HG03135 (cell line): ENCODE measurements around the gene BCAT1.
"Not testable (repeated sequence)": the region's sequence is repeated elsewhere in the genome, so short reads cannot be mapped to it uniquely, and the experiment has no call there.

Experiments
- ATAC-seq: cut with Tn5 transposase; IDR thresholded peaks from one replicate; pipeline ENCODE4 v1.9.1; 2021; ENCODE audit warnings: mild to moderate bottlenecking, moderate library complexity; ENCODE audit not compliant: unreplicated experiment

BCAT1 gene

DNA sequence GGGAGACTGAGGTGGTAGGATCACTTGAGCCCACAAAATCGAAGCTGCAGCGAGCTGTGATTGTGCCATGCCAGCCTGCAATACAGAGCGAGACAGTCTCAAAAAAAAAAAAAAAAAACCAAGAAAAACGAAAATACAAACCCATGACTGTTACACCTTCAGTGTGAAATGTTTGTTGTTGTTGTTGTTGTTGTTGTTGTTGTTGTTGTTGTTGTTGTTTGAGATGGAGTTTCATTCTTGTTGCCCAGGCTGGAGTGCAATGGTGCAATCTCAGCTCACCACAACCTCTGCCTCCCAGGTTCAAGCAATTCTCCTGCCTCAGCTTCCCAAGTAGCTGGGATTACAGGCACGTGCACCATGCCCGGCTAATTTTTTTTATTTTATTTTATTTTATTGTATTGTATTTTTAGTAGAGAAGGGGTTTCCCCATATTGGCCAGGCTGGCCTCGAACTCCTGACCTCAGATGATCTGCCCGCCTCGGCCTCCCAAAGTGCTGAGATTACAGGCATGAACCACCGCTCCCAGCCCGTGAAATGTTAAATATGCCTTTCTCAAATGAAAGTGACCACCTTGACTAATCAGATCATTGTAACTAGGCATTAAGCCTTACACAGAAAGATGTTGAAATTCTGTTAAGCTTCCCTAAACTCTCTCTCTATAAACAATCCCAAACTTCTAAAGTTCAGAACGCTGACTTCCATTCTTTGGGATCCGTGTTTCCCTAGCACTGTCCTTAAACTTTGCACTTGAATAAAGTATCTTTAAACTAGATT, 20.2 kb downstream of the BCAT1 start:
- ATAC-seq, result not testable (repeated sequence)

DNA sequence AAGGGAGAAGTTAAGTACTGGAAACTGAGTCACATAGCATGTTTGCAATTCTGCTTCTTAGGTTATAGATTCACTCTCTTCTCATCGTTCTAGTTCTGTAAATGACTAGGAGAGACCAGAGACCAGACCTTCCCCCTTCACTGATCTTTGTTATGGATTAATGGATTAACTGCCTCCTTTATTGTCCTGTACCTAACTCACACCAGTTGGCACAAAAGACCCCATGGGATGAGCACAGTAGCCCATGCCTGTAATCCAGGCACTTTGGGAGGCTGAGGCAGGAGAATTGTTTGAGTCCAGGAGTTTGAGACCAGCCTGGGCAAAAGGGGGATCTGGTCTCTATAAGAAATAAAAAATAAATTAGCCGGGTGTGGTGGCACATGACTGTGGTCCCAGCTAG, 20.8 kb downstream of the BCAT1 start:
- no peak for ATAC-seq

DNA sequence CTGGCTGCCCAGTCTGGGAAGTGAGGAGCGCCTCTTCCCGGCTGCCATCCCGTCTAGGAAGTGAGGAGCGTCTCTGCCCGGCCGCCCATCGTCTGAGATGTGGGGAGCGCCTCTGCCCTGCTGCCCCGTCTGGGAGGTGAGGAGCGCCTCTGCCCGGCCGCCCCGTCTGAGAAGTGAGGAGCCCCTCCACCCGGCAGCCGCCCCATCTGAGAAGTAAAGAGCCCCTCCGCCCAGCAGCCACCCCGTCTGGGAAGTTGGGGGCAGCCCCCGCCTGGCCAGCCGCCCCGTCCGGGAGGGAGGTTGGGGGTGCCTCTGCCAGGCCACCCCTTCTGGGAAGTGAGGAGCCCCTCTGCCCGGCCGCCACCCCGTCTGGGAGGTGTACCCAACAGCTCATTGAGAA, 22.8 kb downstream of the BCAT1 start:
- ATAC-seq, result not testable (repeated sequence)

DNA sequence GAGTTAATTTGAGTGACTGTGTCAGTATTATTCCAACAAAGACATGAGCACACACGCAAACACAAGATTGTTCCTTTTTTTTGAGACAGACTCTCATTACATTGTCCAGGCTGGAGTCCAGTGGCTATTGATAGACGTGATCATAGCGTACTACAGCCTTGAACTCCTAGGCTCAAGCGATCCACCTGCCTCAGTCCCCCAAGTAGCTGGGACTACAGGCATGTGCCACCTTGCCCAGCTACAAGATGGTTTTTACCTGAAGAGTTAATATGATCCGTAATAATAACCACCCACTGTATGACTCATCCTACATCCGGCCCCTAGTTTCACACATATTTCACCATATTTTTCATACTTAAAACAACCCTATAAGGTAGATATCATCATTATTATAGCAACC, 26.8 kb downstream of the BCAT1 start:
- no peak for ATAC-seq

DNA sequence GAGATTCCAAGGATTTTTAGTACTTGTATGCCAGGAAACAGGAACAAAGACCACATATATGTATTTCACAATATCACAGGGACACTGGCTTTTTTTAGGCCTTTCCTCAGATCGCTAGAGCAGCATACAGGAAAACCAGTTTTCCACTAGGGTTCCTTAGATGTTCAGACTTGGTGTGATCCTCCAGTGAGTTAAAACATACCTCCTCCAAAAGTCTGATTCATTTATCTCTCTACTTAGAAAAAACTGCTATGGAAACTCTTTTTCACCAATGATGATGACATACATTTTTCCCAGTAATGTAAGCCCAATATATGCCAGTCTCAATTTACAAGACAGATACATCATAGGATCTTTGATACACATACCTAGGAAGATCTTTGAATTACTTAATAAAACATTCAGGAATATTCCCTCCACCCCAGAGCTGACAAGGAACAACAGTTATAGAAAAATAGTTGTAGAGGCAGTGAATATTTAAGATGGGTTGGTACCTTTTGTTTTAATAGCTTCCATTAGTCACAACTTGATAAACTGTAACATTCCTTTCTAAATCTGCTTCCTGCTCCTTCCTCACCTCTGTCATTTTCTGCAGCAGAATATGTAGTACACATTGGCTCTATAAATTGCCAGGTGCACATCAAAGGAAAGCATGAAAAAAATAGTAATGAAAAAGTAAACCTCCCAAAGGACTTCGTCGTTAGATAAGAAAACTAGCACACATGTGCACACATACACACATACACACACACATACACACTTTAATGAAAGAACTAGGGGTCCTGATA, 27.5 kb downstream of the BCAT1 start:
- no peak for ATAC-seq

DNA sequence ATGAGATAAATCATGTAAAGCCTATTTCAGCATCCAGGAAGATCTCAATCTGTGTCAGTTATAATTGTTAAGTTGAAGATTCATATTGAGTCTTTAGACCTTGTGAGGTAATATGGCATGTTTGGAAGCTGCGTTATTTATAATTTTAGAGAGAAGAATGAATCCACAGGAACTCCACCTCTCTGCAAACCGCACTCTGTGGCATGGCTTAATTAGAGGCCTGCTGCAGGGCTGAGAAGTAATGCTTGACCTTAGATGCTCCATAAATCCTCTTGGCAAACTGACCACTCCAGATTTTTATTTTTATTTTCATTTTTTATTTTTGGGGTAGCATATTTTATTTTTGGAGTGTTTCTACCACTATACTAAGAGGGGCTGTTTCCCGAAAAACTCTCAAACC, 28.8 kb downstream of the BCAT1 start:
- ATAC-seq, result no peak

DNA sequence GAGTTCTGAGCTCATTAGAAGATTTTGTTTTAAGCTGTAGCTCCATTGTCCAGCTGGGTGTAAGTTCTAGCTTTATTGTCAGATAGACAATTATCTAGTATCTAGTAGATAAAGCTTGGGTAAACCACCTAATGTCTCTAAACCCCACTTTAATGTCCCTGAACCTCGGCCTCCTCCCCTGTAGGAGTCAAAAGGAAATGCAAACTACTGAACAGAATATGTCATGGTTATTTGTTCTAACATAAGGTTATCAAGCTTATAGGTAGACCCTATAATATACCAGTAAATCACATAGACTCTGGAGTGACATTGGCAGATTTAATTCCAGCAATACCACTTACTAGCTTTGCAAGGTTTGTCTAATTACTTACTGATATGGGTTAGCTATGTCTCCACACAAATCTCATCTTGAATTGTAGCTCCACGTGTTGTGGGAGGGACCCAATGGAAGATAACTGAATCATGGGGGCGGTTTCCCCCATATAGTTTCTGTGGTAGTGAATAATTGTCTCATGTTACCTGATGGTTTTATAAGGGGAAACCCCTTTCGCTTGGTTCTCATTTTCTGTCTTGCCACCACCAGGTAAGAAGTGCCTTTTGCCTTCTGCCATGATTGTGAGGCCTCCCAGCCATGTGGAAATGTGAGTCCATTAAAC, 29.4 kb downstream of the BCAT1 start:
- no peak for ATAC-seq

DNA sequence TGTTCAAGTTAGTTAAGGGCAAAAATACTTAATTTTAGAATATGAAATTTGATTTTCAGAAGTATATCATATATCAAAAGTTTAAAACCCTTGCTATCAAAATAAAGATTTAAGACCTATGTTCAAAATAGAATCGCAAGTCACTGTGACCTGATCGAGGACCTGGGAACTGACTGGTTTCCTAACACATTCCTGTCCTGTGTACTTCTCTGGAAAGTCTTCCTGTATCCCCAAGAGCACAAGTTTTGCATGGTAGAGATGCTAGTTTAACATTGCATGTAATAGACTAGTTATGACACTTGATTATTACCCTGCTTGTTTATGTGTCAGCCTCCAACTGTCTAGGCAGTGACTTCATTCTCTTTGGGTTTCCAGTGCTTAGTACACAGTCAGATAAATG, 30.3 kb downstream of the BCAT1 start:
- ATAC-seq, result no peak

DNA sequence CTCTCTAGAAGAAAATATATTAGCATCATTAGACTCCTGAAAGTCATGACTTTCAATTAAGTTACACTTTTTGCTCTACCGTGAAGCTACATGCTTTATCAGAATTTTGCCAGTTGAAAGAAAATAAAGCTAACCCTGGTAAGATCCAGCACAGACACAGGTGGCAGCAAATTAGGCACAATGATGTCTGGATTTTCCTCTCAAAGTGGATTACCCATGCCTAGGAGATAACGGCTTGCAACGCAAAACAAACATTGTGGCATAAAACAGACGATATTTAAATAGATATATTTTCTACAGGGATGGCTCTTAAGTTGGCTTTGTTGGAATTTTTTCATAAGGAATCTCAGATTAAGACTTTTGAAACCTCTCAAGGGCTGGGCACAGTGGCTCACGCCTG, 33.4 kb downstream of the BCAT1 start:
- ATAC-seq, result no peak

DNA sequence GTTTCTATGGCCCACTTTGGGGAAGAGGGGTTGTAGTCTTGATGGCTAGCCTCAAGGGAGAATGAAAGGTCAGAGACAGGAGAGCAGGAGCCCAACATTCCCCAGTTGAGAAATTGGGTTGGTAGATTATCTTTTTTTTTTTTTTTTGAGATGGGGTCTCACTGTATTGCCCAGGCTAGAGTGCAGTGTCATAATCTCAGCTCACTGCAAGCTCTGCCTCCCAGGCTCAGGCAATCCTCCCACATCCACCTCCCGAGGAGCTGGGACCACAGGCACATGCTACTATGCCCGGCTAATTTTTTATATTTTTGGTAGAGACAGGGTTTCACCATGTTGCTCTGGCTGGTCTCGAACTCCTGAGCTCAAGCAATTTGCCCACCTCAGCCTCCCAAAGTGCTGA, 34.9 kb downstream of the BCAT1 start:
- ATAC-seq, result no peak

DNA sequence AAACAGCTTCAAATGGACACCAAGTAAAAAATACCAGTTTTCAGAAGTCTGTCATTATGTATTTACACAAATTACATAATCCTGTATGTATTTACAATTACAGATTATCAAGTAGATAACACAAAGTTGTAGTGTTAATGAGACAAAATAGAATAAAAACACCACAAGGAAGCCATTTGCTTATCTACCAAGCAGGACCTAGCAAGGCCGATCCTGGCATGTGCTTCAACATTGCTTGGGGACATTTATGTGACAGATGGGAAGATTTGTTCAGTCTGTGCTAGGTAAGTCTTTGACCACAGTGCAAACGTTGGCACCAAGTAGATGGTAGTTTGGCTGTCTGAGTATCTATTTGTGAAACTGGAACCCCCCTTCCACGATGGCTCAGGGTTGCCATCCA, 35.8 kb downstream of the BCAT1 start:
- no peak for ATAC-seq

DNA sequence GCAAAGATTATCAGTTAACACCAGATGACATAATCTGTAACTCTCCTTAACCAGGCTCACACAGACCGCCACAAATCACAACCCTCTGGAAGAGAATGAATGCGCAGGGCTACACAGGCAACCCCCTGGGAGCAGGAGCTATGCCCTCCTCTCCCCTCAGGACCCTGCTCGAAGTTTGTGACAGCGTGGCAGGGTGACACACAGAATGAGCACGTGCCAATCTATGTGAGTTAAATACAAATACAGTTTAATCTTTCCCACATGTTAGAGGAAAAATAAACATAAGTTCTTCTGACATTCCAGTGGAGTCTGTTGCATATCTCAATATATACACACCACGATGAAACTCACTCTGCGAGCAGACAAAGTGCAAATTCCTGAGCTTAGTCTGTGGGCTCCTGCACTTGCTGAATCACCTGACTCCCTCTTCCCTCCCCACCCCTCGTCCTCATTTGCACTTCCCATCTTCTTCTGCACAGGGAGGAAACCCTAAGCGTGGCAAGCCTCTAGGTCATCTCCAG, 37.6 kb downstream of the BCAT1 start:
- no peak for ATAC-seq

DNA sequence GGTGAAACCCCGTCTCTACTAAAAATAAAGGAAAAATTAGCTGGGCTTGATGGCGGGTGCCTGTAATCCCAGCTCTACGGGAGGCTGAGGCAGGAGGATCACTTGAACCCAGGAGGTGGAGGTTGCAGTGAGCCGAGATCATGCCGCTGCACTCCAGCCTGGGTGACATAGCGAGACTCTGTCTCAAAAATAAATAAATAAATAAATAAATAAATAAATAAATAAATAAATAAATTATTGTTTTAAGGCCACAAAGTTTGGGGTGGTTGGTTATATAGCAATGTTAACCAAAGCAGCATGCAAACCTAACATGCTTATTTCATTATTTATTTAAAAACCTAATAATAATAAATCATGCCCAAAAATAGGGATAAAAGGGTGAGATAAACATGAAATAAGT, 38.7 kb downstream of the BCAT1 start:
- ATAC-seq, result not testable (repeated sequence)

DNA sequence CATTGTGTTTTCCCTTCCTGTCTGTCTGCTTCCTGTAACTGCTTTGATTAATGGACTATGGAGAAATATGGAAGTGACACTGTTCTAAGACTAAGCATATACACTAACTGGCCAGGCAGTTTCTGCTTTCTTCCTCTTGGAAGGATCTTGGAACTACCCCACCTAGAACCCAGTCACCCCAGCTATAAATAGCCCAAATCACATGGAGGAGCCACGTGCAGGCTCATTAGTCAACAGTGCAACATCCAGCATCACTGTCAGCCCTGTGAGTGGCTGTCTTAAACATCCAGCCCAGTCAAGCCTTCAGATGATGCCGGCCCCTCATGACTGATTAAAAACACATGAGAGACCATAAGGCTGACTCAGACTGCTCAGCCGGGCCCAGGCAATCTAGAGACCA, 39.2 kb downstream of the BCAT1 start:
- ATAC-seq, result no peak

DNA sequence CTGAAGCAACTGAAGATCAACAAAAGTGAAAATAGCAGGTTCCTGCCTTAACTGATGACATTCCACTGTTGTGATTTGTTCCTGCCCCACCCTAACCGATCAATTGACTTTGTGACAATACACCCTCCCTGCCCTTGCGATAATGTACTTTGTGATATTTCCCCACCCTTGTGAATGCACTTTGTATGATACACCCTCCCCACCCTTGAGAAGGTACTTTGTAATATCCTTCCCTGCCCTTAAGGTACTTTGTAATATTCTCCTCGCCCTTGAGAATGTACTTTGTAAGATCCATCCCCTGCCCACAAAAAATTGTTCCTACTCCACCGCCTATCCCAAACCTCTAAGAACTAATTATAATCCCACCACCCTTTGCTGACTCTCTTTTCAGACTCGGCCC, 41.4 kb downstream of the BCAT1 start:
- ATAC-seq, result no peak

DNA sequence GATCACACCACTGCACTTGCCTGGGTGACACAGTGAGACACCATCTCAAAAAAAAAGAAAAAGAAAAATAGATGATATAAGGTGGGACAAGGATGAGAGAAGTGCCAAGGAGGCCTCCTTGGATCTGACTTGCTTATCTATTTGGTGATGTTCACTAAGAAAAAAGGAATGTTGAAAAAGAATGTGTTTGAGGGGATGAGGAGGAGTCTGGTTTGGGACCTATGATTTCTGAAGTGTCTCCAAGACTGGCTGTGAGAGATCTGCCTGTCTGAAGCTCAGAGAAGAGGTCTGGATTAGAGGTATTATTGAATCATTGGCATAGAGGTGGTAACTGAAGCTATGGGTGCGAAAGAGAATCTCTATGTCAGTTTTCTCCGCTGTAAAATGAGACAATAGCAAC, 42.8 kb downstream of the BCAT1 start:
- no peak for ATAC-seq

DNA sequence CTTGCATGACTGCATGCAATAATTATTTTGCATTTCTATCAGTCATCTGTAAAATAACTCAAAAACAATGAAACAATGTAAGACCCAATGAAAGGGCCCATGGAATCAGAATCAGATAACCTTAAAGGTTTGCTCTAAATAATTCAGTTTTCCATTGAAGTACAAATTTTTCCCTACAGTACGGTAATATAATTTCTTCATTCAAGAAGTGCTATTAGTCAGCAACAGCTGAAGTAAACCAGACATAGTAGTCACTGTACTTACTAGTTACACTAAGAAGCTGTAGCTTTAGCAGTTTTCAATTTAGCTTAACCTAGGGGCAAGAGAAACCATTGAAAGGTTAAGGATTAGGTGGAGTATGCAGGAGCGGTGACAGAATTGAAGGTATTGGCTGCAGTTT, 43.5 kb downstream of the BCAT1 start:
- no peak for ATAC-seq

DNA sequence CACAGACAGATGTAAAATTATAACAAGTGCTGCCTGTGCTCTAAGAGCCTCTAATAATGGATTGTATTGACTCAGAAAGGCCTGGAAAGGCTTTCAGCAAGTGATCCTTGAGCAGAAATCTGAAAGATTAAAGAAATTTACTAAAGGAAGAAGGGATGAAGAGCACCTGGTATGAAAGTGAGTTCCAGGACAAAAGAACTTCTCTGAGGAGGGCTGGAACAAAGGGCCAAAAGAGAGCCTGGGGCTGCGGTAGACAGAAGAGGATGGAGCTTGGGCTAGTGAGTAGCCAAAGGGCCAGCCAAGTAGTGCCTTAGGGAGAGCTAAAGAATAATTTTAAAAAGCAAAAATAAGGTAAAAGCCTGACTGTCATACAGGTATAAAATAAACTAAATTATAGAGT, 44.0 kb downstream of the BCAT1 start:
- no peak for ATAC-seq

DNA sequence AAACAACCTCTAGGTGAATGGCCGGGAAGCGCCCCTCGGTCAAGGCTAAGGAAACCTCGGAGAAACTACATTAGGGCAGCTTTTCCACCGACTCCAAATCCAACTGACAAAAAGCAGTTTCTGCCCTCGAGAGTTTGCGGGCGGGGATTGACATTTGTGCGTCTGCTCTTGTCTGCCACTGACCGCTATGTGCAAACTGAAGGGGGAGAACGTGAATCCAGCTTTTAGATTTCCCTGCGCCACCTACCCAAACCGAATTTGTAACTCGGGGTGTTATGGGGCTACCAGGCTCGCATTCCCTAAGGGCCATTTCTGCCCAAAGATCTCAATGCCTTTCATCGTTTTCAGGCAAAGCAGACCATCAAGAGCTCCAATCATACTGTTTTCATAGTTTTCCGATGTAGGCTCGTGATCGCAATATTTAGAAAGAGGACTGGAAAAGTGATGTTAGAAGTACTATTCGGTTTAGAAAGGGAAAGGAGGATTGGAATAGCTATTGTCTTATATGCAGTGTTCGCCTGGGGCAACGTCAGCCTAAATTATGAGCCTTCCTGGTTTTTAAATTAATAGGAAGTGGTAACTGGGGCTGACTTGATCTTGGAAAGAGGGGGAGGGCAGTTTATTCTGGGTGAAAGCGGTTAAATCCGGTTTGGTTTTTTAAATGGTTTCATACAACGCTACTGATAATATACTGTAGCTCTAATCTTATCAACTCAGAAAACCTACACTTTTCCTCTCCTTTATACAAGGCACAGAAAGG, 45.4 kb downstream of the BCAT1 start:
- ATAC-seq, result no peak

DNA sequence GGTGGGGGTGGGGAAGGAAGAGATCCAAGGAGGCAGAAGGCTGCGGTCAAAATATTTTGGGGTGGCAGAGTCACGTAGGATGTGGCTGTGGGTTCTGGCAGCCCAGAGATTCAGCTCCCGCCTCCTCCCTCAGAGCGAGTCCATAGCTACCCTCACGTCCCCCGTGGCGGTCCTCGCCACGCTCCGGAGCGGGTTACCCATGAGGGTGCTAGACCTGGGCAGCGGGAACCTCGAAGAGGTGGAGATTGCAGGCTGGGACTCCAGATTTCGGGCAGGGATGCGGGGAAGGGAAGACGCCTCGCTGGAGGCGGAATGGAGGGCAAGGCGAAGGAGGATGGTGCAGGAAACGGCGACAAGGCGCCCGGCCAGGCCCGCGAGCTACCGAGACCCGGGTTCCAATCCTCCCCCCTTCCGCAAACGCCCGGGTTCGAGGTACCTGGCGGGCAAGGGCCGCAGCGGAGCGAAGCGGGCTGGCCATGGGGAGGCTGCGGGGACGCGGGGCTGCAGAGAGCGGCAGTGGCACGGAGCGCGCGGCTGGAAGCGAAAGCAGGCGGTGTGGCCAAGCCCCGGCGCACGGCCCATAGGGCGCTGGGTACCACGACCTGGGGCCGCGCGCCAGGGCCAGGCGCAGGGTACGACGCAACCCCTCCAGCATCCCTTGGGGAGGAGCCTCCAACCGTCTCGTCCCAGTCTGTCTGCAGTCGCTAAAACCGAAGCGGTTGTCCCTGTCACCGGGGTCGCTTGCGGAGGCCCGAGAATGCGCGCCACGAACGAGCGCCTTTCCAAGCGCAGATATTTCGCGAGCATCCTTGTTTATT, 46.2 kb downstream of the BCAT1 start:
- ATAC-seq, result no peak
